ENCODE results near the gene PIK3R3.

PIK3R3 gene

GRCh38 chr1:46132529-46133180 lies at the start of gene PIK3R3:
PIK3R3 (minus strand) TSS chr1:46132629; CDS start chr1:46131952, 677 bp downstream.
- Histone ChIP-seq H3K4me1 (ENCODE audit: control insufficient read depth, insufficient read depth, low read length) (peaks cover 42% of the 10 kb centered on the region), H3K9ac (ENCODE audit: low read length) (peak within 1 kb of the TSS; percentile 98), H3K9me3 (ENCODE audit: control insufficient read depth, low read length) (no peaks in the 10 kb centered on the region), H3K27me3 (replicated peaks; ENCODE audit: control insufficient read depth, insufficient read depth, low read length) (no peaks in the 10 kb centered on the region), H3K4me3 (ENCODE audit: low read length) (peak within 1 kb of the TSS; percentile 96), H3K36me3 (ENCODE audit: control insufficient read depth, insufficient read depth, low read length, severe bottlenecking) (no peaks in the 10 kb centered on the region)
- peak; percentile 100 for DNase-seq (ENCODE audit: low read depth)

- H3K9ac ChIP-seq (ENCODE audit: low read length) = no peak overlapping the region
- H3K9me3 ChIP-seq (ENCODE audit: control insufficient read depth, low read length) = no peaks in the 10 kb centered on the region
- H3K27me3 ChIP-seq (replicated peaks; ENCODE audit: control insufficient read depth, insufficient read depth, low read length) = no peaks in the 10 kb centered on the region
- DNase-seq (ENCODE audit: low read depth) = peak; percentile 83
- H3K4me1 ChIP-seq (ENCODE audit: control insufficient read depth, insufficient read depth, low read length) = peaks cover 15% of the 10 kb centered on the region
- no peak overlapping the region for H3K4me3 ChIP-seq (ENCODE audit: low read length)
- no peaks in the 10 kb centered on the region for H3K36me3 ChIP-seq (ENCODE audit: control insufficient read depth, insufficient read depth, low read length, severe bottlenecking)
These were observed 49.2 kb upstream of the PIK3R3 start for GRCh38 chr1:46181343-46182260.

GRCh38 chr1:46180082-46180616 lies 47.7 kb upstream of the PIK3R3 start:
- H3K9me3 ChIP-seq (ENCODE audit: control insufficient read depth, low read length) = no peaks in the 10 kb centered on the region
- no peak for DNase-seq (ENCODE audit: low read depth)
- H3K36me3 ChIP-seq (ENCODE audit: control insufficient read depth, insufficient read depth, low read length, severe bottlenecking) = no peaks in the 10 kb centered on the region
- peaks cover 17% of the 10 kb centered on the region for H3K4me1 ChIP-seq (ENCODE audit: control insufficient read depth, insufficient read depth, low read length)
- H3K27me3 ChIP-seq (replicated peaks; ENCODE audit: control insufficient read depth, insufficient read depth, low read length) = no peaks in the 10 kb centered on the region
- no peak overlapping the region for H3K9ac ChIP-seq (ENCODE audit: low read length)
- H3K4me3 ChIP-seq (ENCODE audit: low read length) = no peak overlapping the region

- H3K4me1 ChIP-seq (ENCODE audit: control insufficient read depth, insufficient read depth, low read length) = peaks cover 24% of the 10 kb centered on the region
- no peaks in the 10 kb centered on the region for H3K27me3 ChIP-seq (replicated peaks; ENCODE audit: control insufficient read depth, insufficient read depth, low read length)
- H3K9me3 ChIP-seq (ENCODE audit: control insufficient read depth, low read length) = no peaks in the 10 kb centered on the region
- no peaks in the 10 kb centered on the region for H3K36me3 ChIP-seq (ENCODE audit: control insufficient read depth, insufficient read depth, low read length, severe bottlenecking)
- peak overlapping the region; percentile 30 for H3K9ac ChIP-seq (ENCODE audit: low read length)
- DNase-seq (ENCODE audit: low read depth) = peak; percentile 96
- H3K4me3 ChIP-seq (ENCODE audit: low read length) = no peak overlapping the region
These were observed 47.0 kb upstream of the PIK3R3 start for GRCh38 chr1:46179138-46180081.

GRCh38 chr1:46176211-46176865 lies 43.9 kb upstream of the PIK3R3 start, which contains the start of gene P3R3URF:
P3R3URF (minus strand) TSS chr1:46176488; CDS start chr1:46176471, 17 bp downstream.
- Histone ChIP-seq H3K27me3 (replicated peaks; ENCODE audit: control insufficient read depth, insufficient read depth, low read length) (peaks cover 2% of the 10 kb centered on the region), H3K4me3 (ENCODE audit: low read length) (no peak within 1 kb of the TSS), H3K4me1 (ENCODE audit: control insufficient read depth, insufficient read depth, low read length) (peaks cover 24% of the 10 kb centered on the region), H3K36me3 (ENCODE audit: control insufficient read depth, insufficient read depth, low read length, severe bottlenecking) (no peaks in the 10 kb centered on the region), H3K9ac (ENCODE audit: low read length) (no peak within 1 kb of the TSS), H3K9me3 (ENCODE audit: control insufficient read depth, low read length) (no peaks in the 10 kb centered on the region)
- no peak for DNase-seq (ENCODE audit: low read depth)

- peaks cover 8% of the 10 kb centered on the region for H3K27me3 ChIP-seq (replicated peaks; ENCODE audit: control insufficient read depth, insufficient read depth, low read length)
- DNase-seq (ENCODE audit: low read depth) = no peak
- H3K9ac ChIP-seq (ENCODE audit: low read length) = peak overlapping the region; percentile 45
- no peaks in the 10 kb centered on the region for H3K36me3 ChIP-seq (ENCODE audit: control insufficient read depth, insufficient read depth, low read length, severe bottlenecking)
- H3K9me3 ChIP-seq (ENCODE audit: control insufficient read depth, low read length) = no peaks in the 10 kb centered on the region
- no peak overlapping the region for H3K4me3 ChIP-seq (ENCODE audit: low read length)
- H3K4me1 ChIP-seq (ENCODE audit: control insufficient read depth, insufficient read depth, low read length) = peaks cover 24% of the 10 kb centered on the region
These were observed 42.8 kb upstream of the PIK3R3 start for GRCh38 chr1:46175243-46175642.

GRCh38 chr1:46174448-46175231 lies 42.2 kb upstream of the PIK3R3 start, which contains the start of gene TSPAN1:
TSPAN1 (plus strand) TSS chr1:46175087; CDS start chr1:46181108, 6,021 bp downstream.
- peak; percentile 37 for DNase-seq (ENCODE audit: low read depth)
- Histone ChIP-seq H3K4me3 (ENCODE audit: low read length) (peak within 1 kb of the TSS; percentile 15), H3K4me1 (ENCODE audit: control insufficient read depth, insufficient read depth, low read length) (peaks cover 24% of the 10 kb centered on the region), H3K27me3 (replicated peaks; ENCODE audit: control insufficient read depth, insufficient read depth, low read length) (peaks cover 14% of the 10 kb centered on the region), H3K9me3 (ENCODE audit: control insufficient read depth, low read length) (no peaks in the 10 kb centered on the region), H3K9ac (ENCODE audit: low read length) (peak within 1 kb of the TSS; percentile 45), H3K36me3 (ENCODE audit: control insufficient read depth, insufficient read depth, low read length, severe bottlenecking) (no peaks in the 10 kb centered on the region)

- no peaks in the 10 kb centered on the region for H3K9me3 ChIP-seq (ENCODE audit: control insufficient read depth, low read length)
- peaks cover 24% of the 10 kb centered on the region for H3K4me1 ChIP-seq (ENCODE audit: control insufficient read depth, insufficient read depth, low read length)
- H3K36me3 ChIP-seq (ENCODE audit: control insufficient read depth, insufficient read depth, low read length, severe bottlenecking) = no peaks in the 10 kb centered on the region
- no peak for DNase-seq (ENCODE audit: low read depth)
- H3K27me3 ChIP-seq (replicated peaks; ENCODE audit: control insufficient read depth, insufficient read depth, low read length) = peaks cover 24% of the 10 kb centered on the region
- H3K9ac ChIP-seq (ENCODE audit: low read length) = no peak overlapping the region
- H3K4me3 ChIP-seq (ENCODE audit: low read length) = no peak overlapping the region
These were observed 41.0 kb upstream of the PIK3R3 start for GRCh38 chr1:46173361-46173856.

GRCh38 chr1:46172321-46172720 lies 39.9 kb upstream of the PIK3R3 start:
- H3K27me3 ChIP-seq (replicated peaks; ENCODE audit: control insufficient read depth, insufficient read depth, low read length) = peaks cover 29% of the 10 kb centered on the region
- H3K36me3 ChIP-seq (ENCODE audit: control insufficient read depth, insufficient read depth, low read length, severe bottlenecking) = no peaks in the 10 kb centered on the region
- H3K9ac ChIP-seq (ENCODE audit: low read length) = no peak overlapping the region
- no peak overlapping the region for H3K4me3 ChIP-seq (ENCODE audit: low read length)
- H3K4me1 ChIP-seq (ENCODE audit: control insufficient read depth, insufficient read depth, low read length) = peaks cover 24% of the 10 kb centered on the region
- no peaks in the 10 kb centered on the region for H3K9me3 ChIP-seq (ENCODE audit: control insufficient read depth, low read length)
- no peak for DNase-seq (ENCODE audit: low read depth)

Data from adipocyte (in vitro differentiated cells).